Measurements from ENCODE around the gene ZDHHC22. TPM values are rescaled to one million over a fixed set of nuclear protein-coding genes. Genes with fewer than 3 reads are reported as not detected.

ZDHHC22 gene
- total RNA-seq, 5 donors from 2014 or later (not counting 1 experiment from before 2014, with no cell fraction given), result 0.06 TPM; not detected in 4

Other genes with a start within 250 kb of the ZDHHC22 start
- 10 to 100 TPM; 32.6 to 50.4 (median 38.8) TPM for gene IRF2BPL, start 113.1 kb downstream of the ZDHHC22 start, total RNA-seq
- gene CIPC, start 43.5 kb downstream of the ZDHHC22 start, total RNA-seq, result 10 to 100 TPM in 3 of 5 donors, 1 to 10 TPM in 2; 8.4 to 14.0 (median 11.8) TPM
- 1 to 10 TPM in 3 of 5 donors, under 1 TPM in 2; 0.76 to 2.6 (median 1.3) TPM for gene TMEM63C, start 40.0 kb upstream of the ZDHHC22 start, total RNA-seq
- not detected for gene NGB, start 129.4 kb upstream of the ZDHHC22 start, total RNA-seq
- gene POMT2, start 179.1 kb upstream of the ZDHHC22 start, total RNA-seq, result 10 to 100 TPM; 11.4 to 14.3 (median 13.2) TPM
- gene GSTZ1, start 179.2 kb upstream of the ZDHHC22 start, total RNA-seq, result 10 to 100 TPM in 3 of 5 donors, 1 to 10 TPM in 2; 7.1 to 16.3 (median 13.6) TPM
- gene TMED8, start 235.3 kb upstream of the ZDHHC22 start, total RNA-seq, result 1 to 10 TPM; 6.6 to 8.9 (median 7.5) TPM
- gene SAMD15, start 235.6 kb upstream of the ZDHHC22 start, total RNA-seq, result under 1 TPM in 4 of 5 donors, not detected in 1; 0.15 to 0.75 (median 0.33) TPM

All from T-cell (primary cell).